HepG2 (cell line): ENCODE data around the gene PRSS8. TPM values are rescaled to one million over a fixed set of nuclear protein-coding genes. Genes with fewer than 3 reads are reported as not detected.

ENCODE experiments used
- ADNP ChIP-seq: sonication (generic); formaldehyde crosslinking; IDR thresholded peaks from 2 replicates; pipeline ENCODE4 v1.4.0; 2020; ENCODE audit warnings: missing genetic modification reagents
- CENPX ChIP-seq: sonication (generic); formaldehyde crosslinking; IDR thresholded peaks from 2 replicates; pipeline ENCODE4 v1.9.0; 2021; ENCODE audit warnings: mild to moderate bottlenecking, missing genetic modification reagents, moderate library complexity
- HCFC1 ChIP-seq: fragments of 150-350 bp; IDR thresholded peaks from 2 replicates; pipeline ENCODE4 v1.6.1; 2014; ENCODE audit warnings: low read depth, low read length
- KLF6 ChIP-seq: IDR thresholded peaks from 2 replicates; pipeline ENCODE4 v1.8.0; 2016; ENCODE audit warnings: missing biosample characterization, missing genetic modification reagents
- KMT2B ChIP-seq: IDR thresholded peaks from 2 replicates; pipeline ENCODE4 v1.6.1; 2016; ENCODE audit warnings: missing genetic modification reagents, missing compliant biosample characterization
- MTA1 ChIP-seq: sonication (generic); formaldehyde crosslinking; IDR thresholded peaks from 2 replicates; pipeline ENCODE4 v1.4.0; 2020; ENCODE audit warnings: missing genetic modification reagents, mild to moderate bottlenecking, borderline replicate concordance
- PHF5A ChIP-seq: IDR thresholded peaks from one replicate; pipeline ENCODE4 v1.6.1; 2018; ENCODE audit warnings: low read depth, missing genetic modification reagents; ENCODE audit not compliant: unreplicated experiment
- PHF8 ChIP-seq: sonication (generic); formaldehyde crosslinking; IDR thresholded peaks from 2 replicates; pipeline ENCODE4 v1.5.0; 2020; ENCODE audit warnings: missing genetic modification reagents
- POLR2G ChIP-seq: fragments of 200-400 bp; formaldehyde crosslinking; IDR thresholded peaks from 2 replicates; pipeline ENCODE4 v1.6.1; 2018; ENCODE audit warnings: mild to moderate bottlenecking, low read depth, low read length, moderate library complexity
- RCOR2 ChIP-seq: IDR thresholded peaks from 2 replicates; pipeline ENCODE4 v1.6.1; 2016; ENCODE audit warnings: missing biosample characterization, missing genetic modification reagents
- TAF1 ChIP-seq: sonication (generic); formaldehyde crosslinking; IDR thresholded peaks from 2 replicates; pipeline ENCODE4 v1.4.0; 2020; ENCODE audit warnings: missing genetic modification reagents
- ZNF232 ChIP-seq: sonication (generic); formaldehyde crosslinking; IDR thresholded peaks from 2 replicates; pipeline ENCODE4 v1.4.0; 2020; ENCODE audit warnings: missing genetic modification reagents, borderline replicate concordance
- ZNF329 ChIP-seq: sonication (generic); formaldehyde crosslinking; IDR thresholded peaks from 2 replicates; pipeline ENCODE4 v1.9.0; 2021; ENCODE audit warnings: low read depth, mild to moderate bottlenecking, missing genetic modification reagents
- ZNF331 ChIP-seq: sonication (generic); formaldehyde crosslinking; IDR thresholded peaks from 2 replicates; pipeline ENCODE4 v1.4.0; 2020; ENCODE audit warnings: missing genetic modification reagents
- ZNF543 ChIP-seq: sonication (generic); formaldehyde crosslinking; IDR thresholded peaks from 2 replicates; pipeline ENCODE4 v1.4.0; 2020; ENCODE audit warnings: mild to moderate bottlenecking, missing genetic modification reagents
- ZNF761 ChIP-seq: sonication (generic); formaldehyde crosslinking; conservative IDR thresholded peaks from 2 replicates; pipeline ENCODE4 v1.4.0; 2020; ENCODE audit warnings: mild to moderate bottlenecking, missing genetic modification reagents
- polyA plus RNA-seq, 8 experiments: library from polyadenylated mRNA; depleted of rRNA in 3 of 8; stranded (reverse) in 7 of 8; unstranded in 1 of 8; fragments of >200 nt; fragmentation: Illumina TruSeq in 4 of 8; extraction: Trizol in 4 of 8; gene quantifications; 2 replicates each; pipeline versions ENCODE4 v1.2.1 to v1.2.3, GENCODE V29; 2011 to 2016; ENCODE audit warnings: low read depth in 4 of 8, missing spikeins in 1 of 8, mixed read lengths in 1 of 8; ENCODE audit not compliant: insufficient read depth in 1 of 8
- total RNA-seq, 5 experiments: library from RNA; depleted of rRNA; stranded (reverse); fragments of >200 nt; fragmentation: Illumina TruSeq; extraction: Trizol; gene quantifications; 2 replicates each; pipeline ENCODE4 v1.2.3, GENCODE V29; 2016; ENCODE audit warnings: low read depth in 1 of 5
- TF ChIP-seq, protein P1 (sequence below): sonication (generic); formaldehyde crosslinking; IDR thresholded peaks from 2 replicates; pipeline ENCODE4 v1.5.0; 2020; ENCODE audit warnings: mild to moderate bottlenecking, missing genetic modification reagents, borderline replicate concordance
- TF ChIP-seq, protein P2 (sequence below): IDR thresholded peaks from 2 replicates; pipeline ENCODE4 v1.6.1; 2012; ENCODE audit warnings: low read length, improper control_type of control experiment
- TF ChIP-seq, protein P3 (sequence below): sonication (generic); formaldehyde crosslinking; IDR thresholded peaks from 2 replicates; pipeline ENCODE4 v1.4.0; 2020; ENCODE audit warnings: missing genetic modification reagents

The PRSS8 gene
- total and polyA plus RNA-seq, 2 of the 13 experiments (the other 11 are each of a cell fraction or from before 2014, with no cell fraction given): 2.6 to 7.2 TPM

DNA sequence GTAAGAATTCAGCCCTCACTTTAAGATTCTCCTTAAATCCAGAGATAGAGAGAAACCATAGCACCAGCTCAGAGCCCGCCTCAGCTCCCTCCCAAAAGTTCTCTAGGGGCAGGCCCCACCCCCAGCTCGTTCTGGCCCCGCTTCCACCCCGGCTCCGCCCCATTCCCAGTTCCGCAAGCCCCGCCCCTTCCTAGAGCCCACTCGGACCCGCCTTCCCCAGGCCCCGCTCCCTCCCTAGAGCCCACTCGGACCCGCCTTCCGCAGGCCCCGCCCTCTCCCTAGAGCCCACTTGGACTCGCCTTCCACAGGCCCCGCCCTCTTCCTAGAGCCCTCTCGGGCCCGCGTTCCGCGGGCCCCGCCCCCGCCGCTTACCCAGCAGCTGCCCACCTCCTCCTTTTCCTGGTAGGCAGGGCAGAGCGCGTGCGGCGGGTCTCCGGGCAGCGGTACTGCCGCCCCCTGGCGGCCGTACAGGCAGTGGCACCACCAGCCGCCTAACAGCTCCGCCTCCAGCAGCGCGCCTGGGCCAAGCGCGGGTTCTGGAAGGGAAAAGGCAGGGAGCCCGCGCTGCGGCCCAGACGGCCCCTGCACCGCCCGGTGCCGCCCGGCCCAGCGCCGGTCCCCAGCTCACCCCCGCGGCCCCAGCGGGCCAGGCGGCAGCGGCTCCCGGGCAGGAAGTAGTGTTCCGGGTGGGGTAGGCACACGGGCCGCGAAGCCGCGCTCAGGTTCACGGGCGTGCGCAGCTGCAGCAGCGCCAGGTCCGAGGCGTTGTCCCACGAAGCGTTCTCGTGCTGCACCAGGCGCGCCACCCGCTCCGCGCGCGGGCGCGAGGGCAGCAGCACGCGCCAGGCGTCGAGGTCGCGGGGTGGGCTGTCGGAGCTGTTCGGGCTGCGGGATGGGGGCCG lies 6.8 kb upstream of the PRSS8 start (continued):
- TF ChIP-seq, protein P1, sequence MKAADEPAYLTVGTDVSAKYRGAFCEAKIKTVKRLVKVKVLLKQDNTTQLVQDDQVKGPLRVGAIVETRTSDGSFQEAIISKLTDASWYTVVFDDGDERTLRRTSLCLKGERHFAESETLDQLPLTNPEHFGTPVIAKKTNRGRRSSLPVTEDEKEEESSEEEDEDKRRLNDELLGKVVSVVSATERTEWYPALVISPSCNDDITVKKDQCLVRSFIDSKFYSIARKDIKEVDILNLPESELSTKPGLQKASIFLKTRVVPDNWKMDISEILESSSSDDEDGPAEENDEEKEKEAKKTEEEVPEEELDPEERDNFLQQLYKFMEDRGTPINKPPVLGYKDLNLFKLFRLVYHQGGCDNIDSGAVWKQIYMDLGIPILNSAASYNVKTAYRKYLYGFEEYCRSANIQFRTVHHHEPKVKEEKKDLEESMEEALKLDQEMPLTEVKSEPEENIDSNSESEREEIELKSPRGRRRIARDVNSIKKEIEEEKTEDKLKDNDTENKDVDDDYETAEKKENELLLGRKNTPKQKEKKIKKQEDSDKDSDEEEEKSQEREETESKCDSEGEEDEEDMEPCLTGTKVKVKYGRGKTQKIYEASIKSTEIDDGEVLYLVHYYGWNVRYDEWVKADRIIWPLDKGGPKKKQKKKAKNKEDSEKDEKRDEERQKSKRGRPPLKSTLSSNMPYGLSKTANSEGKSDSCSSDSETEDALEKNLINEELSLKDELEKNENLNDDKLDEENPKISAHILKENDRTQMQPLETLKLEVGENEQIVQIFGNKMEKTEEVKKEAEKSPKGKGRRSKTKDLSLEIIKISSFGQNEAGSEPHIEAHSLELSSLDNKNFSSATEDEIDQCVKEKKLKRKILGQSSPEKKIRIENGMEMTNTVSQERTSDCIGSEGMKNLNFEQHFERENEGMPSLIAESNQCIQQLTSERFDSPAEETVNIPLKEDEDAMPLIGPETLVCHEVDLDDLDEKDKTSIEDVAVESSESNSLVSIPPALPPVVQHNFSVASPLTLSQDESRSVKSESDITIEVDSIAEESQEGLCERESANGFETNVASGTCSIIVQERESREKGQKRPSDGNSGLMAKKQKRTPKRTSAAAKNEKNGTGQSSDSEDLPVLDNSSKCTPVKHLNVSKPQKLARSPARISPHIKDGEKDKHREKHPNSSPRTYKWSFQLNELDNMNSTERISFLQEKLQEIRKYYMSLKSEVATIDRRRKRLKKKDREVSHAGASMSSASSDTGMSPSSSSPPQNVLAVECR: peak; percentile 64; the same call in 1 of the 2 replicates
- TF ChIP-seq CENPX (CRISPR knock-in tag) (no peak), KMT2B (CRISPR knock-in tag) (no peak), RCOR2 (no peak), TAF1 (no peak; the same call in 1 of the 2 replicates), ZNF543 (CRISPR knock-in tag) (no peak; the same call in 1 of the 2 replicates), ZNF331 (peak; percentile 73; the same call in 1 of the 2 replicates), MTA1 (CRISPR knock-in tag) (0 out of 2 replicates have a peak, but pooled peaks have one; percentile 33), ZNF761 (CRISPR knock-in tag) (peak; percentile 51; the same call in 1 of the 2 replicates), ZNF329 (CRISPR knock-in tag) (peak; percentile 47; the same call in 1 of the 2 replicates), KLF6 (CRISPR knock-in tag) (0 out of 2 replicates have a peak, but pooled peaks have one; percentile 28), PHF5A (peak; percentile 89), ZNF232 (CRISPR knock-in tag) (no peak), ADNP (no peak), POLR2G (peak; percentile 74; the same call in 1 of the 2 replicates), HCFC1 (peak; percentile 51; the same call in 1 of the 2 replicates), PHF8 (CRISPR knock-in tag) (no peak; the same call in 1 of the 2 replicates)
- TF ChIP-seq, protein P2, sequence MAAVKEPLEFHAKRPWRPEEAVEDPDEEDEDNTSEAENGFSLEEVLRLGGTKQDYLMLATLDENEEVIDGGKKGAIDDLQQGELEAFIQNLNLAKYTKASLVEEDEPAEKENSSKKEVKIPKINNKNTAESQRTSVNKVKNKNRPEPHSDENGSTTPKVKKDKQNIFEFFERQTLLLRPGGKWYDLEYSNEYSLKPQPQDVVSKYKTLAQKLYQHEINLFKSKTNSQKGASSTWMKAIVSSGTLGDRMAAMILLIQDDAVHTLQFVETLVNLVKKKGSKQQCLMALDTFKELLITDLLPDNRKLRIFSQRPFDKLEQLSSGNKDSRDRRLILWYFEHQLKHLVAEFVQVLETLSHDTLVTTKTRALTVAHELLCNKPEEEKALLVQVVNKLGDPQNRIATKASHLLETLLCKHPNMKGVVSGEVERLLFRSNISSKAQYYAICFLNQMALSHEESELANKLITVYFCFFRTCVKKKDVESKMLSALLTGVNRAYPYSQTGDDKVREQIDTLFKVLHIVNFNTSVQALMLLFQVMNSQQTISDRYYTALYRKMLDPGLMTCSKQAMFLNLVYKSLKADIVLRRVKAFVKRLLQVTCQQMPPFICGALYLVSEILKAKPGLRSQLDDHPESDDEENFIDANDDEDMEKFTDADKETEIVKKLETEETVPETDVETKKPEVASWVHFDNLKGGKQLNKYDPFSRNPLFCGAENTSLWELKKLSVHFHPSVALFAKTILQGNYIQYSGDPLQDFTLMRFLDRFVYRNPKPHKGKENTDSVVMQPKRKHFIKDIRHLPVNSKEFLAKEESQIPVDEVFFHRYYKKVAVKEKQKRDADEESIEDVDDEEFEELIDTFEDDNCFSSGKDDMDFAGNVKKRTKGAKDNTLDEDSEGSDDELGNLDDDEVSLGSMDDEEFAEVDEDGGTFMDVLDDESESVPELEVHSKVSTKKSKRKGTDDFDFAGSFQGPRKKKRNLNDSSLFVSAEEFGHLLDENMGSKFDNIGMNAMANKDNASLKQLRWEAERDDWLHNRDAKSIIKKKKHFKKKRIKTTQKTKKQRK: no peak
- TF ChIP-seq, protein P3, sequence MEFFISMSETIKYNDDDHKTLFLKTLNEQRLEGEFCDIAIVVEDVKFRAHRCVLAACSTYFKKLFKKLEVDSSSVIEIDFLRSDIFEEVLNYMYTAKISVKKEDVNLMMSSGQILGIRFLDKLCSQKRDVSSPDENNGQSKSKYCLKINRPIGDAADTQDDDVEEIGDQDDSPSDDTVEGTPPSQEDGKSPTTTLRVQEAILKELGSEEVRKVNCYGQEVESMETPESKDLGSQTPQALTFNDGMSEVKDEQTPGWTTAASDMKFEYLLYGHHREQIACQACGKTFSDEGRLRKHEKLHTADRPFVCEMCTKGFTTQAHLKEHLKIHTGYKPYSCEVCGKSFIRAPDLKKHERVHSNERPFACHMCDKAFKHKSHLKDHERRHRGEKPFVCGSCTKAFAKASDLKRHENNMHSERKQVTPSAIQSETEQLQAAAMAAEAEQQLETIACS: peak; percentile 62
